PC-3 (cell line): ENCODE data around the gene CACNB3.

Experiments
- CTCF ChIP-seq: fragments of 300-600 bp; sonication (generic); conservative IDR thresholded peaks from 2 replicates; pipeline ENCODE4 v1.5.1; 2017; ENCODE audit warnings: antibody characterized with exemption, low read depth, mild to moderate bottlenecking, low read length
- EZH2 ChIP-seq: fragments of 300-600 bp; sonication (generic); IDR thresholded peaks from one replicate; pipeline ENCODE4 v1.6.1; 2017; ENCODE audit warnings: antibody characterized with exemption, mild to moderate bottlenecking, low read length; ENCODE audit not compliant: unreplicated experiment

- TF ChIP-seq CTCF (no peak), EZH2 (no peak)
Measured at GRCh38 chr12:48775299-48775698, 43.0 kb upstream of the CACNB3 start.
